HAP-1 (cell line): ENCODE data around the gene POTEJ.
"Not testable (repeated sequence)": the region's sequence is repeated elsewhere in the genome, so short reads cannot be mapped to it uniquely, and the experiment has no call there.

Experiments used
- DNase-seq, 2 experiments: peaks; one replicate each; pipeline ENCODE4 v3.0.0-alpha.2; 2016 to 2020; ENCODE audit warnings: low spot score in 2 of 2
- H3K27me3 ChIP-seq: fragments of 250-450 bp; sonication (Bioruptor Pico); 2 replicates; pipeline ENCODE4 v1.5.1; 2020; ENCODE audit warnings: low read depth, mild to moderate bottlenecking, moderate library complexity
- H3K36me3 ChIP-seq: fragments of 250-450 bp; sonication (Bioruptor Pico); replicated peaks from 2 replicates; pipeline ENCODE4 v1.5.1; 2020; ENCODE audit warnings: mild to moderate bottlenecking
- H3K4me1 ChIP-seq: fragments of 250-450 bp; sonication (Bioruptor Pico); 2 replicates; pipeline ENCODE4 v1.5.1; 2020; ENCODE audit warnings: mild to moderate bottlenecking
- H3K4me3 ChIP-seq: fragments of 250-450 bp; sonication (Bioruptor Pico); 2 replicates; pipeline ENCODE4 v1.5.1; 2020; ENCODE audit warnings: mild to moderate bottlenecking, moderate library complexity
- H3K9me3 ChIP-seq: fragments of 250-450 bp; sonication (Bioruptor Pico); 2 replicates; pipeline ENCODE4 v1.5.1; 2020; ENCODE audit warnings: mild to moderate bottlenecking, moderate library complexity
- in situ Hi-C: fragments of 300-500 bp; cut with MboI; formaldehyde crosslinking; loops from 3 replicates; pipeline ENCODE4 v1.14.3; 2020; ENCODE audit warnings: low sequenced_read_pairs, inconsistent platforms, mixed read lengths

POTEJ gene

GRCh38 chr2:130592791-130593414 is 18.3 kb upstream of the POTEJ start:
- DNase-seq, H3K36me3 ChIP-seq, H3K9me3 ChIP-seq, H3K4me3 ChIP-seq, in situ Hi-C loops, H3K27me3 ChIP-seq, H3K4me1 ChIP-seq: not testable (repeated sequence)

- DNase-seq, H3K4me1 ChIP-seq, in situ Hi-C loops, H3K27me3 ChIP-seq, H3K4me3 ChIP-seq, H3K36me3 ChIP-seq, H3K9me3 ChIP-seq: not testable (repeated sequence)
Measured at GRCh38 chr2:130594011-130594410, 17.2 kb upstream of the POTEJ start.

- H3K36me3 ChIP-seq, H3K27me3 ChIP-seq, DNase-seq, H3K9me3 ChIP-seq, H3K4me1 ChIP-seq, H3K4me3 ChIP-seq, in situ Hi-C loops: not testable (repeated sequence)
Measured at GRCh38 chr2:130596757-130597156, 14.5 kb upstream of the POTEJ start.

- H3K27me3 ChIP-seq, H3K4me3 ChIP-seq, H3K36me3 ChIP-seq, DNase-seq, H3K4me1 ChIP-seq, in situ Hi-C loops, H3K9me3 ChIP-seq: not testable (repeated sequence)
Measured at GRCh38 chr2:130597994-130598393, 13.2 kb upstream of the POTEJ start.

GRCh38 chr2:130598463-130598862 is 12.8 kb upstream of the POTEJ start:
- H3K9me3 ChIP-seq, DNase-seq, H3K36me3 ChIP-seq, in situ Hi-C loops, H3K4me3 ChIP-seq, H3K4me1 ChIP-seq, H3K27me3 ChIP-seq: not testable (repeated sequence)

GRCh38 chr2:130599393-130599792 is 11.8 kb upstream of the POTEJ start, which contains the start of gene CFC1:
Gene CFC1, minus strand, starts transcription at chr2:130599575. Its CDS starts 288 bp downstream, at chr2:130599287.
- H3K36me3 ChIP-seq, H3K9me3 ChIP-seq, DNase-seq, in situ Hi-C loops, H3K27me3 ChIP-seq, H3K4me3 ChIP-seq, H3K4me1 ChIP-seq: not testable (repeated sequence)

GRCh38 chr2:130599926-130600325 is 11.3 kb upstream of the POTEJ start:
- DNase-seq, in situ Hi-C loops, H3K4me3 ChIP-seq, H3K27me3 ChIP-seq, H3K36me3 ChIP-seq, H3K4me1 ChIP-seq, H3K9me3 ChIP-seq: not testable (repeated sequence)

GRCh38 chr2:130601648-130602302 is 9.5 kb upstream of the POTEJ start:
- H3K4me3 ChIP-seq, DNase-seq, in situ Hi-C loops, H3K9me3 ChIP-seq, H3K36me3 ChIP-seq, H3K4me1 ChIP-seq, H3K27me3 ChIP-seq: not testable (repeated sequence)

GRCh38 chr2:130608276-130609001 is 2.8 kb upstream of the POTEJ start:
- H3K27me3 ChIP-seq, H3K9me3 ChIP-seq, in situ Hi-C loops, DNase-seq, H3K36me3 ChIP-seq, H3K4me3 ChIP-seq, H3K4me1 ChIP-seq: not testable (repeated sequence)

GRCh38 chr2:130609002-130609920 is 2.0 kb upstream of the POTEJ start:
- H3K4me1 ChIP-seq, DNase-seq, H3K36me3 ChIP-seq, H3K27me3 ChIP-seq, in situ Hi-C loops, H3K4me3 ChIP-seq, H3K9me3 ChIP-seq: not testable (repeated sequence)

GRCh38 chr2:130610486-130610885 is 754 bp upstream of the POTEJ start:
- in situ Hi-C loops, H3K9me3 ChIP-seq, H3K4me1 ChIP-seq, H3K36me3 ChIP-seq, H3K4me3 ChIP-seq, DNase-seq, H3K27me3 ChIP-seq: not testable (repeated sequence)

- H3K9me3 ChIP-seq, in situ Hi-C loops, H3K36me3 ChIP-seq, H3K4me3 ChIP-seq, H3K27me3 ChIP-seq, H3K4me1 ChIP-seq, DNase-seq: not testable (repeated sequence)
Measured at GRCh38 chr2:130628784-130629475, 17.7 kb downstream of the POTEJ start.

- H3K36me3 ChIP-seq, H3K4me3 ChIP-seq, in situ Hi-C loops, H3K27me3 ChIP-seq, DNase-seq, H3K4me1 ChIP-seq, H3K9me3 ChIP-seq: not testable (repeated sequence)
Measured at GRCh38 chr2:130638973-130639372, 27.7 kb downstream of the POTEJ start.
